K562 treated with DMSO at 1 percent for 24 hours (cell line): Measurements from ENCODE around the gene MASP2. TPM values are rescaled to one million over a fixed set of nuclear protein-coding genes. Genes with fewer than 3 reads are reported as not detected.

Experiments
- total RNA-seq: library from RNA; unstranded; fragments of 300-600 nt; gene quantifications from 2 replicates; pipeline ENCODE4 v1.2.3, GENCODE V29; 2022; ENCODE audit warnings: low read depth; ENCODE audit not compliant: insufficient read depth

Gene MASP2
- total RNA-seq = 0.61 and 0.76 TPM in 2 replicates

GRCh38 chr1:11046625-11047365 lies at the start of gene MASP2:
MASP2 (minus strand) TSS chr1:11047239; CDS start chr1:11047207, 32 bp downstream.

GRCh38 chr1:11059968-11060830 lies 13.2 kb upstream of the MASP2 start, which contains the start of gene SRM:
SRM (minus strand) TSS chr1:11060018; CDS start chr1:11059943, 75 bp downstream.

GRCh38 chr1:11012260-11013159 lies 34.5 kb downstream of the MASP2 start, which contains the start of gene TARDBP:
TARDBP (plus strand) TSS chr1:11012654; CDS start chr1:11013728, 1,074 bp downstream.

Other genes with a start within 250 kb of the MASP2 start
- 136 and 147 TPM in 2 replicates for gene TARDBP, start 34.6 kb downstream of the MASP2 start, total RNA-seq
- 89.1 and 98.6 TPM in 2 replicates for gene SRM, start 12.8 kb upstream of the MASP2 start, total RNA-seq
- gene EXOSC10, start 52.6 kb upstream of the MASP2 start, total RNA-seq = 75.6 and 80.7 TPM in 2 replicates
- not detected in 2 replicates for gene ANGPTL7, start 142.1 kb upstream of the MASP2 start, total RNA-seq
- gene MTOR, start 215.3 kb upstream of the MASP2 start, total RNA-seq = 59.9 and 62.1 TPM in 2 replicates
- gene UBIAD1, start 226.0 kb upstream of the MASP2 start, total RNA-seq = 18.1 and 21.6 TPM in 2 replicates